WERI-Rb-1 (cell line): ENCODE measurements around the gene SEPTIN10.

ENCODE experiments used
- DNase-seq: peaks from one replicate; pipeline ENCODE4 v3.0.0-alpha.2; 2020
- H3K27ac ChIP-seq: fragments of 250-450 bp; sonication (Bioruptor Pico); 2 replicates; pipeline ENCODE4 v1.5.1; 2020; ENCODE audit warnings: mild to moderate bottlenecking, moderate library complexity
- H3K27me3 ChIP-seq: fragments of 250-450 bp; sonication (Bioruptor Pico); 2 replicates; pipeline ENCODE4 v1.5.1; 2021; ENCODE audit warnings: mild to moderate bottlenecking, low read depth, moderate library complexity; ENCODE audit not compliant: insufficient read depth, severe bottlenecking
- H3K36me3 ChIP-seq: fragments of 250-450 bp; sonication (Bioruptor Pico); 2 replicates; pipeline ENCODE4 v1.5.1; 2020; ENCODE audit warnings: mild to moderate bottlenecking, moderate library complexity
- H3K4me3 ChIP-seq: 2 replicates; pipeline ENCODE4 v1.5.1; 2011; ENCODE audit warnings: low read depth, mild to moderate bottlenecking, control low read depth, low read length
- H3K9me3 ChIP-seq: fragments of 250-450 bp; sonication (Bioruptor Pico); 2 replicates; pipeline ENCODE4 v1.5.1; 2021; ENCODE audit warnings: mild to moderate bottlenecking, moderate library complexity; ENCODE audit not compliant: severe bottlenecking
- TF ChIP-seq, protein P1 (sequence below): IDR thresholded peaks from 2 replicates; pipeline ENCODE4 v1.5.1; 2011; ENCODE audit warnings: low read depth, mild to moderate bottlenecking, control low read depth, inconsistent platforms, low read length

Gene SEPTIN10

DNA sequence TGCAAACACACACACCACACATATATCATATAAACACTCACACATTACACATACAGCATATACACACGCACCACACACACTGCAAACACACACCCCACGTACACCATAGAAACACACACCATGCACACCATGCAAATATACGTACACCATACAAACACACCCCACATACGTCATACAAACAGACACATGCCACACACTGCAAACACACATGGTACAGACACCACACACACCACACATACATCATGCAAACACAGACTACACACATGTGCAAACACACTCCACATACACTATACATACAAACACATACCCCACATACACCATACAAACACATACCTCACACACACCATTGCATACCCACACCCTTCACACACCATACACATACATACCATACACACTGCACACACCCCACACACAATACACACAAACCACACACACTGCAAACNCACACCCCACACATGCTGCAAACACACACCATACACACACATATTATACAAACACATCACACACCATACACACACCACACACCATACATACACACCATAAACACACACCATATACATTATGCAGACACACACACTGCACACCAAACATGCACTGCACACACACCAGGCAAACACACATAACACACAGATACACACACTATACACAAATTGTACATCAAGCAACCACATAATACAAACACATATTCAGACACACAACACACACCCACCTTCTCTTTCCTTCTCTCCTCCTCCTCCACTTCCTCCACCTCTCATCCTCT, 120.4 kb downstream of the SEPTIN10 start:
- H3K36me3 ChIP-seq, result no peaks in the 10 kb centered on the region
- no peaks in the 10 kb centered on the region for H3K9me3 ChIP-seq
- DNase-seq, result no peak
- no peak overlapping the region for H3K27ac ChIP-seq
- no peaks in the 10 kb centered on the region for H3K27me3 ChIP-seq
- no peak overlapping the region for H3K4me3 ChIP-seq
- TF ChIP-seq, protein P1, sequence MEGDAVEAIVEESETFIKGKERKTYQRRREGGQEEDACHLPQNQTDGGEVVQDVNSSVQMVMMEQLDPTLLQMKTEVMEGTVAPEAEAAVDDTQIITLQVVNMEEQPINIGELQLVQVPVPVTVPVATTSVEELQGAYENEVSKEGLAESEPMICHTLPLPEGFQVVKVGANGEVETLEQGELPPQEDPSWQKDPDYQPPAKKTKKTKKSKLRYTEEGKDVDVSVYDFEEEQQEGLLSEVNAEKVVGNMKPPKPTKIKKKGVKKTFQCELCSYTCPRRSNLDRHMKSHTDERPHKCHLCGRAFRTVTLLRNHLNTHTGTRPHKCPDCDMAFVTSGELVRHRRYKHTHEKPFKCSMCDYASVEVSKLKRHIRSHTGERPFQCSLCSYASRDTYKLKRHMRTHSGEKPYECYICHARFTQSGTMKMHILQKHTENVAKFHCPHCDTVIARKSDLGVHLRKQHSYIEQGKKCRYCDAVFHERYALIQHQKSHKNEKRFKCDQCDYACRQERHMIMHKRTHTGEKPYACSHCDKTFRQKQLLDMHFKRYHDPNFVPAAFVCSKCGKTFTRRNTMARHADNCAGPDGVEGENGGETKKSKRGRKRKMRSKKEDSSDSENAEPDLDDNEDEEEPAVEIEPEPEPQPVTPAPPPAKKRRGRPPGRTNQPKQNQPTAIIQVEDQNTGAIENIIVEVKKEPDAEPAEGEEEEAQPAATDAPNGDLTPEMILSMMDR, result no peak
